Gastrocnemius medialis (tissue), 4 donors: Measurements from ENCODE around the gene ADGRF3.

Experiments
- CTCF ChIP-seq, 5 experiments: fragments of 450-650 bp in 3 of 5; fragments of 200-600 bp in 2 of 5; sonication (generic) in 2 of 5; IDR thresholded peaks in 4 of 5; conservative IDR thresholded peaks in 1 of 5; 1 replicate in 4 of 5; 2 replicates in 1 of 5; pipeline ENCODE4 v1.5.1; 2016 to 2019; ENCODE audit warnings: antibody characterized with exemption in 5 of 5, mild to moderate bottlenecking in 3 of 5, moderate library complexity in 3 of 5
- POLR2A ChIP-seq, 2 donors: fragments of 450-650 bp; IDR thresholded peaks; one replicate each; pipeline ENCODE4 v1.6.1; 2017; ENCODE audit warnings: antibody characterized with exemption in 2 of 2, mild to moderate bottlenecking in 2 of 2, moderate library complexity in 2 of 2

- TF ChIP-seq POLR2A (IDR thresholded peaks at IDR 0.05) (no peak), CTCF (IDR thresholded peaks at IDR 0.05 in 4 of 5, conservative IDR thresholded peaks at IDR 0.05 in 1 of 5) (no peak)
These were observed 46.2 kb downstream of the ADGRF3 start for GRCh38 chr2:26300234-26300925.
